ENCODE results near the gene GDPD5.

The GDPD5 gene, protein sequence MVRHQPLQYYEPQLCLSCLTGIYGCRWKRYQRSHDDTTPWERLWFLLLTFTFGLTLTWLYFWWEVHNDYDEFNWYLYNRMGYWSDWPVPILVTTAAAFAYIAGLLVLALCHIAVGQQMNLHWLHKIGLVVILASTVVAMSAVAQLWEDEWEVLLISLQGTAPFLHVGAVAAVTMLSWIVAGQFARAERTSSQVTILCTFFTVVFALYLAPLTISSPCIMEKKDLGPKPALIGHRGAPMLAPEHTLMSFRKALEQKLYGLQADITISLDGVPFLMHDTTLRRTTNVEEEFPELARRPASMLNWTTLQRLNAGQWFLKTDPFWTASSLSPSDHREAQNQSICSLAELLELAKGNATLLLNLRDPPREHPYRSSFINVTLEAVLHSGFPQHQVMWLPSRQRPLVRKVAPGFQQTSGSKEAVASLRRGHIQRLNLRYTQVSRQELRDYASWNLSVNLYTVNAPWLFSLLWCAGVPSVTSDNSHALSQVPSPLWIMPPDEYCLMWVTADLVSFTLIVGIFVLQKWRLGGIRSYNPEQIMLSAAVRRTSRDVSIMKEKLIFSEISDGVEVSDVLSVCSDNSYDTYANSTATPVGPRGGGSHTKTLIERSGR

GRCh38 chr11:75525433-75526191 is at the start of gene GDPD5:
GDPD5 (minus strand) TSS chr11:75525941; CDS start chr11:75477735, 48,206 bp downstream.
- peak; percentile 68 for DNase-seq

DNA sequence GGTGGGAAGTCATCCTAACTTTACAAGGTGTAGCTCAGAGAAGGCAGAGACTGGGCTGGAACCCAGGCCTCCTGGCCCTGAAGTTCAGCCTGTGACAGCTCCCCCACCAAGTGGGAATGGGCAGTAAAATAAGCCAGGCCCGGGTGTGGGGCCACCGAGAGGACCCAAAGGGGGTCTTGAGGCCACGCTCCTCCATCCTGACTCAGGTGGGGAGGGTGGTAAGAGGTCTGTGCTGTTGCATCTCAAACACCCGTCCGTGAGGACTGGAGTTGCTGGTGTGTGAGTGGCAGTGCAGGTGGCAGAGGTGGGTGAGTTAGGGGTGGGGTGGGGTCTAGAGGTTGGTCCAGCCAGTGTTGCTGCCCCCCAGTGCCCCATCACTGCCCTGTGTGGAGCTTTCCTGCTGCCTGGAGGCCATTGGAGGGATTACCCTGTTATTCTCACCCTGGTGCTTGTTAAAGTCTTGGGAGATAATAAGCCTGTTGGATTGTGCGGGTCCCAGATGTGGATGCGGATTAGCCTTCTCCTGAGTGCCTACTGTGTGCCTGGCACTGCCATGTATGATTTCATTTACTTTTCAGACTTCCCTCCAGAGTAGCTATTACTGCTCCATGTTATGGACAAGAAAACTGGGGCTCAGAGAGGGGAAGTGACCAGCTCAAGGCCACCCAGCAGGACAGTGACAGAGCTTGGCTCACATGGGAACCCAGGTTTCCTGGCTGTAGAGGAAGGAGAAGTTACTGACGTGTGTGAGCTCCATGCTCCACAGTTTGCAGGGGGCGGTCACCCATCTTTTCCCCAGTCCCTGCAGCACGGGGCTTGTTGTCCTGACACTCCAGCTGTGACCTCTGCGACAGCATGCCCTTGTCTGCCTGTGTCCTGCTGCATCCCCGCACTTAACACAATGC is 49.2 kb upstream of the GDPD5 start:
- no peak for DNase-seq

- no peak for DNase-seq
Measured at GRCh38 chr11:75572744-75573143, 47.0 kb upstream of the GDPD5 start.

DNA sequence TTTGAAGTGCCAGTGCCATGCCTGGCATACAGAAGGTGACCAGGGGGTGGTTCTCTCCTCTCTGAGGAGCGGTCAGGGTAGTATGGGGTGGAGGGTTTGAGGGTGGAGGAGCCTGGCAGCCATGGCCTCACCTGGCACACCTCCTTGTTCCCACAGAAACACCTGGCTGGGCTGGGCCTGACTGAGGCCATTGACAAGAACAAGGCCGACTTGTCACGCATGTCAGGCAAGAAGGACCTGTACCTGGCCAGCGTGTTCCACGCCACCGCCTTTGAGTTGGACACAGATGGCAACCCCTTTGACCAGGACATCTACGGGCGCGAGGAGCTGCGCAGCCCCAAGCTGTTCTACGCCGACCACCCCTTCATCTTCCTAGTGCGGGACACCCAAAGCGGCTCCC is 45.9 kb upstream of the GDPD5 start:
- no peak for DNase-seq

DNA sequence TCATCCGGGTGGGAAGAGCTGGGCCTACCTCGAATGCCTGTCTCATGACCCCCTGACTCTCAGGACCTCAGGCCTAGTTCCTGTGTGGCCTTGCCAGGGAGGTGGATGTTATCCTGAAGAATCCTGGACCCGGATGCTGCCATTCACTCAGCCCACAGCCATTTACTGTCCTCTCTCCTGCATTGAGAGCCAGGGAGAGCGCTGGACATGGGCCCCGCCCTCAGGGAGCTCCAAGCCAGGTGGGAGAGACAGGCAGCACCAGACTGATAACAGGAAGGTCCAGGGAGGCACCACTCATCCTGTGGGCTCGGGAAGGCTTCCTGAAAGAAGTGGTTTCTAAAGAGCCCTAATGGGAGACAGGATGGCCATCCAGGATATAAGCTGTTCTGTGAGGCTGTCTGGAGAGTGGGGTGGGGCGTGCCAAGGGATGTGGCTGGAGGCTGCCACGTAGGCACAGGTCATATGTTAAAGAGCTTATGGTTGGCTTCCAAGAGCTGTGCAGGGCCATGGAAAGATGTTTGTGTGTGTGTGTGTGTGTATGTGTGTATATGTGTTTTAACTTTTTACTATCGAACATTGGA is 44.9 kb upstream of the GDPD5 start:
- DNase-seq: no peak

- DNase-seq: no peak
Measured at GRCh38 chr11:75568616-75569219, 43.0 kb upstream of the GDPD5 start.

GRCh38 chr11:75567971-75568370 is 42.2 kb upstream of the GDPD5 start:
- DNase-seq: no peak

GRCh38 chr11:75566763-75567279 is 41.1 kb upstream of the GDPD5 start:
- no peak for DNase-seq

DNA sequence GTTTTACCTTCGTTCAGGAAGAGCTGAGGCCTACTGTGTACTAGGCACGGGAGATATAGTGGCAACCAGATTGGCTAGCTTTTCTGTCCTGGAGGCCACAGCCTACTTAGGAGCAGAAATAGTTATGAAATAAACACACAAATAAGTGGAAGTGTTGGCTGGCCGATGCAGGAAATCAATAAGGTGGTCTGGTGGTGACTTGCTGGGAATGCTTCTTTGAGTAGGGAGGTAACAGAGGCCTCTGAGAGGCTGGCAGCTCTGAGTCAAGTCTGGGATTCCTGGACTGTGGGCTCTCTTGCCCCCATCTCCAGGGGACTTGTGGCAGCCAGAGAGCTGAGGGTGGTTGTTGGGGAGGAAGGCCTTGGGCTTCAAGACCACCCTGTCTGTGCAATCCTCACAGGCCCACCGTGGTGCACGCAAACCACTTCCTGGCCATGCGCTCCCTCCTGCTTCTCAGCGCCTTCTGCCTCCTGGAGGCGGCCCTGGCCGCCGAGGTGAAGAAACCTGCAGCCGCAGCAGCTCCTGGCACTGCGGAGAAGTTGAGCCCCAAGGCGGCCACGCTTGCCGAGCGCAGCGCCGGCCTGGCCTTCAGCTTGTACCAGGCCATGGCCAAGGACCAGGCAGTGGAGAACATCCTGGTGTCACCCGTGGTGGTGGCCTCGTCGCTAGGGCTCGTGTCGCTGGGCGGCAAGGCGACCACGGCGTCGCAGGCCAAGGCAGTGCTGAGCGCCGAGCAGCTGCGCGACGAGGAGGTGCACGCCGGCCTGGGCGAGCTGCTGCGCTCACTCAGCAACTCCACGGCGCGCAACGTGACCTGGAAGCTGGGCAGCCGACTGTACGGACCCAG is 40.4 kb upstream of the GDPD5 start:
- no peak for DNase-seq

DNA sequence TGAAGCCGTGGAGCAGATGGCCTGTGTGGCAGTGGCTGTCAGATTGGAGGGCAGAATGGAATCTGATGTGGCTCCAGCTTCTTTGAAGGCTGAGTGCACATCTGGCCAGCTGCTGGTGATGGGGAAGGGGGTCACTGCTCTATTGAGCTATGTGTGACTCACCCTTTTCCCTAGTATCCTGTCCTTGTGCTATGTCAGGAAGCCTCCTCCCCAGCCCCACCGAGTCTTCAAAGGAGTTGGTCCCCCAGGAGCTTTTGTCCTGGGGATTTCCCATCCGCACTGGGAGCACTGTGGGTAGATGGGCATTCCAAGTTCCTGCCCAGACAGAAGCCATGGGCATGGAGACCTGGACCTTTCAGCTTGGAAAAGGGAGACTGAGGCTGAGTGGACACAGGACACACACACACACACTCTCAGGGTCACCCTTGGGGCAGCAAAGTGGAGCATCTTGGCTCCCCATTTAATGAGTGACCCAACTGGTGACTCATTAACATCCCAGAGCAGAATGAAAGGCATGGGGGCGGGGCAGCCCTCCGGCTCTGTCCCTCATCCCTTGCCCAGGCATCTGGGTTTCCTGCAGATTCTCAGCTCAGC is 39.6 kb upstream of the GDPD5 start:
- peak; percentile 64 for DNase-seq

DNA sequence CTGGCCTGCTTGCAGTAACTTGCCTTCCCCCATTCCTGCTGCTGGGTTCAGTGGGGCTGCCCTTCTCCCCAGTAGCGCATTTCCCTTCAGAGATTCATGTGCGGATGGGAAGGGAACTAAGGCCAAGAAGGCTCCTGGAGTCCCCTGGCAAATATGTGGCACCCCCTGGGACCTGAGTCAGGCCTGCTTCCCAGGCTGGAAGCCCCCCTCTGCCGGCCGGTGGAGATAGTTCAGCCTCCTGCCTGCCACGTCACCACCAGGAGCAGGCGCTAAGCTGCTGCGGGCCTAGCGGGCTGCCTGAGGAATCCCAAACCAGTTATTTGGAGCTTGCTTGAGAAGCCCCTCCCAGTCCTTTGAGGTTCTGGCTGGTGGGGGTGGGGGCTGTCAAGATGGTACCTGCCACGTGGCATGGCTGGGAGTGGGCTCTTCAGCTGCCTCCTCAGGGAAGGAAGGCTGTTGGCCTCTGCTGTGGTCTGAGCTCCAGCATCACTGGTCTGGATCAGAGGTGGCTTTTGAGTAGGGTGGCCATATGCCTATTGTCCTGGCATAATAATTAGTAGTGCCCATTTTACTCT is 38.3 kb upstream of the GDPD5 start:
- DNase-seq: peak; percentile 84

DNA sequence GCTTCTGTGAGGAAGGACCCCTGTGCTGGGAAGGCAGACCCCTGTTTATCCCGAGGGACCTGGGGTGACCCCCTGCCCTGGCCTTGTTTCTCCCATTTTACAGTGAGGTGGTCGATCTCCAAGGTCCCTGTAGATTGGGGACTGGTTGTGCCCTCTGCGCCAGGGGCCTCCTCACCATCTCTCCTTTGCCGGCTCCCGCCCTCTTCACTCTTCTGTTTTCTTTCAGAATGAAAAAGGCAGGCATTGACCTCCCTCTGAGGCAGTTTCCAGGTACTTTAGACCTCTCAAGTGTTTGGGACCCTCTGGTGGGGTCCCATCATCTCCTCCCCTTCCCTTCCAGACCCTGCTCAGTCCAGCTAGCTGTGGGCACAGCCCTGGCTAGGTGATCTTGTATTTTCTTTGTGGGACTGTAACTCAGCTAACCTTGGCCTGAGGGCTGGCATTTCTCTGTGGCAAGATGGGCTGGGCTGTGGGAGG is 37.8 kb upstream of the GDPD5 start:
- DNase-seq: no peak

DNA sequence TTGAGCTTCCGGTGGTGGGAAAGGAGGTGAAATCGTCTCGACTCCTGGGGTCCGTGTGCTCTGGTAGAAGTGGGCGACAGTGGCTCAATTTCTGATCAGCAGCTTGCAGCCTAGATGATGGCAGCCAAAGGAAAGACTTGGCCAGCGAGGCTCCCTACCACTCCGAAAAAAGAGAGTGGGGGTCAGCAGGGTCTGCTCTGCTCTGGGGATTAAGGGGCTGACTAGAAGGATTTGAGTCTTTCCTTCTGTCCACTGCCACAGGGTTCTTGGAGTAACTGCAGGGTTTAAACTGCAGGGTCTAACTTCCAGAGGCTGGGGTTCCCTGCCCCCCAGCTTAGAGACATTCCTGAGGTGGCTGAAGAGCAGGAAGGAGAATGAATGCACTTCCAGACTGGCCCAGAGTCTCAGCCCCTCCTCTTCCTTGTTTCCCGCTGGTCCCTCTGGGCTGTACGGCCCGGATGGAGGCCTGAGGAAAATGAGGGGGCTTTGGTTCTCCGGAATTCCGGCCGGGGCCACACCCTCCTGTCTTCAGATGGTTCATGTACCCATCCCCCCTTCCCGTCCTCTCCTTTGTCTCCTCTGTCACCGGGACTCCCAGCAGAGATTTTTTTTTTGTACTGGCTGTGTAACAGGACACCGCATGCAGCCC is 37.2 kb upstream of the GDPD5 start:
- peak; percentile 18 for DNase-seq

DNA sequence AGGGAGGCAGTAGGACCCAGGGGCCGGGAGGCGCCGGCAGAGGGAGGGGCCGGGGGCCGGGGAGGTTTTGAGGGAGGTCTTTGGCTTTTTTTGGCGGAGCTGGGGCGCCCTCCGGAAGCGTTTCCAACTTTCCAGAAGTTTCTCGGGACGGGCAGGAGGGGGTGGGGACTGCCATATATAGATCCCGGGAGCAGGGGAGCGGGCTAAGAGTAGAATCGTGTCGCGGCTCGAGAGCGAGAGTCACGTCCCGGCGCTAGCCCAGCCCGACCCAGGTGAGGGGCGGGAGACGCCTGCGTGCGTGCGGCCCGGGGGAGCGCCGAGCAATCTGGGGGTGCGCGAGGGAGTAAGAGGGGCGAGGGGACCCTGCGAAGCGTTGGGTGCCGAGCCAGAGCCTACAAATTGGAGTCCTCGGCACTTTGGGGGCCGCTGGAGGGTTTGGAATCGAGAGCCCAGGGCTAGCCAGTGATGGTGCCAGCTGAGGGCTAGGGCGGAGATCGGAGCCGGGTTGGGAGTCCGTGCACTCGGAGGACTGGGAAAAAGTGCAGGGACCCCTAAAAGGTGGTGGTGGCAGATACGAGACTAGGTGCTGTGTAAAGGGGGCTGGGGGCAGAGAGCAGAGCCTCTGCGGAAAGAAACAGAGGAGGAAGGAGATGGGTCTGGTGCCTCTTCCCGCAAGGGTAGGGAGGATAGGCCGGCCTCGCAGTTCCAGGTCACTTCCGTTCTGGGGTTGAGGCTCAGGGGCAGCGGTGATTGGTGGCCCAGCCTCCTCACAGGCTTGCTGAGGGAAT is 36.5 kb upstream of the GDPD5 start, which contains the start of gene SERPINH1:
Gene SERPINH1, plus strand, starts transcription at position 206 of the 788 bp plus-strand sequence. CDS start 4,097 bp downstream, outside the sequence.
- DNase-seq: peak; percentile 67

DNA sequence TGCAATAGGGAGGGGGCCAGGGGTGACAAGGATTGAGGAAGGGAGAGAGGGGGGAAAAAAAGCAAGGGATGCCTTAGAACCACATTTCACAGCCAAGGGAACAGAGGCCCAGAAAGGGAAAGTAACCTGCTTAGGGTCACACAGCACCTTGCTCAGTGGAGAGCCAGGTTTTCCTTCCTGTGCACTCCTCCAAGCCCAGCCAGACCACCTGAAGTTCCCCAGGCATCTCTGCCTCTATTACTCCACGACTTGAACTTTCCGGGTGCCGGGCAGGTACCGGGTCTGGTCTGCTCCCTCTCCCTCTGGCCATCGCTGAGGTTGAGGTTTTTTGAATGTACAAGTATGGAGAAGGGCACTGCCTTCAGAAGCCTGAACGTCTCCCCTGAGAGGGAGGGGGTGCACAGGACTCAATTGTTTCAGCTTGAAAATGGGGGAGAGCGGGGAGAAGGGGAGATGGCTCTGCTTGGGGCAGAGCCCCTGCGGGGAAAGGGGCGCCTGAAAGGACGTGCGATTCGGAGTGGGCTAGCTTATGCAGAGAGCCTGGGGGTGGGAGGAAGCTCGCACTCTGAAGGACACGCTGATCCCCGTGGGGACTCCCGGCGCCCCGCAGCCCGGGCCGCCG is 35.8 kb upstream of the GDPD5 start:
- DNase-seq: no peak

GRCh38 chr11:75560644-75561043 is 34.9 kb upstream of the GDPD5 start:
- no peak for DNase-seq
